Effector memory CD8-positive, alpha-beta T cell (primary cell): ENCODE measurements around the gene ARHGAP33.
A peak's percentile ranks its signal among the peaks of the same experiment; 100 is the strongest.

Experiments used
- ATAC-seq: fragments of 150-1000 bp; cut with Tn5 transposase; replicated peaks from 2 replicates; pipeline ENCODE4 v1.10.0; 2021; ENCODE audit warnings: mild to moderate bottlenecking, moderate library complexity
- DNase-seq, 3 experiments: peaks; one replicate each; pipeline ENCODE4 v3.0.0; 2021
- H3K27ac Mint-ChIP-seq, 2 donors: one replicate each; pipeline ENCODE4 v1.8.0; 2022; ENCODE audit warnings: mild to moderate bottlenecking in 2 of 2, mixed read lengths in 2 of 2, moderate library complexity in 2 of 2
- H3K27me3 Mint-ChIP-seq, 2 donors: one replicate each; pipeline ENCODE4 v1.8.0; 2022; ENCODE audit warnings: mixed read lengths in 2 of 2
- H3K36me3 Mint-ChIP-seq: one replicate; pipeline ENCODE4 v1.8.0; 2022; ENCODE audit warnings: mild to moderate bottlenecking, moderate library complexity, mixed read lengths; ENCODE audit not compliant: insufficient read depth
- H3K4me1 Mint-ChIP-seq, 2 donors: one replicate each; pipeline ENCODE4 v1.8.0; 2022; ENCODE audit warnings: low read depth in 2 of 2, mixed read lengths in 2 of 2
- H3K4me3 Mint-ChIP-seq, 2 donors: one replicate each; pipeline ENCODE4 v1.8.0; 2022; ENCODE audit warnings: mild to moderate bottlenecking in 2 of 2, mixed read lengths in 2 of 2, moderate library complexity in 2 of 2
- H3K9me3 Mint-ChIP-seq, 2 donors: one replicate each; pipeline ENCODE4 v1.8.0; 2022; ENCODE audit warnings: mixed read lengths in 2 of 2

The ARHGAP33 gene

DNA sequence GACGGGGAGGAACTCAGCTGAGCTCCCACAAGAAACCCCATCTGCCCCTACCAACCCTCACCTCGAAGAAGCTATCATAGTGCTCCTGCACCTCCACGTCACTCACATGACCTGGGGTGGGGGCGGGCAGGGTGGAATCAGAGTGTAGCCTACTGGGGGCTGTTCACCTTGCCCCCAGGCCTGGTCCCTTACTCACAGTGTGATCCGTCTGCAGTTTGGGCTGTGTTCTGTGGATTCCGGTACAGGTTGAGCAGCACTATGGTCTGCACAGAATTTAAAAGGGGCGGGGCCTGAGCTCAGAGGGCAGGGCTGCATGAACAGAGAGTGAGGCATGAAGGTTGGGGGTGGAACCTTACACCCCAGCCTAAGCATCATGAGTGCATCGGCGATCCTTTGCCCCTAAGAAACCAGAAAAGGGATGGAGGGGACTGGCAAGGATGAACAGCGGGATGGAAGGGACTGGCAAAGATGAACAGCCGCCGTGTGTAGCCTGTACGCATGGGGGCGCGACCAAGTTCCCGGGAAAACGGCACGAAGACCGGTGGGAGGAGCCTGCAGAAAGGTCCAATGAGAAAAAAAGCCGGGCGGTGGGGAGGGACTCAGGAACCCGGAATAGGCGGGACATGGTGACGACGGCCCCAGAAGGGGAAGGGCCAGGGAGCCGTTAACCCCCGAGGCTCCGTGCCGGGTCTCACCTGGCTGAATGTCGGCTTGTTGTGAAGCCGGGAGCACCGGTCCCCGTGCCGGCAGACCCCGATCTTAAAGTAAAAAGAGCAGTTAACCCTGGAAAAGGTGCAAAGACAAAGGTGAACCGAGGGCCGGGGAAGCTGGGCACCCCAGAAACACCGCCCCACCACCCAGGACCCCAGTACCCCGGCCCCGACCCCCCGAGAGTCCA is 30.7 kb upstream of the ARHGAP33 start:
- Mint-ChIP-seq H3K4me1 (peaks cover 58 to 59% of the 10 kb centered on the region in 2 donors), H3K9me3 (no peaks in the 10 kb centered on the region)
- DNase-seq, result peak; percentile 91 to 93 (median 92)

DNA sequence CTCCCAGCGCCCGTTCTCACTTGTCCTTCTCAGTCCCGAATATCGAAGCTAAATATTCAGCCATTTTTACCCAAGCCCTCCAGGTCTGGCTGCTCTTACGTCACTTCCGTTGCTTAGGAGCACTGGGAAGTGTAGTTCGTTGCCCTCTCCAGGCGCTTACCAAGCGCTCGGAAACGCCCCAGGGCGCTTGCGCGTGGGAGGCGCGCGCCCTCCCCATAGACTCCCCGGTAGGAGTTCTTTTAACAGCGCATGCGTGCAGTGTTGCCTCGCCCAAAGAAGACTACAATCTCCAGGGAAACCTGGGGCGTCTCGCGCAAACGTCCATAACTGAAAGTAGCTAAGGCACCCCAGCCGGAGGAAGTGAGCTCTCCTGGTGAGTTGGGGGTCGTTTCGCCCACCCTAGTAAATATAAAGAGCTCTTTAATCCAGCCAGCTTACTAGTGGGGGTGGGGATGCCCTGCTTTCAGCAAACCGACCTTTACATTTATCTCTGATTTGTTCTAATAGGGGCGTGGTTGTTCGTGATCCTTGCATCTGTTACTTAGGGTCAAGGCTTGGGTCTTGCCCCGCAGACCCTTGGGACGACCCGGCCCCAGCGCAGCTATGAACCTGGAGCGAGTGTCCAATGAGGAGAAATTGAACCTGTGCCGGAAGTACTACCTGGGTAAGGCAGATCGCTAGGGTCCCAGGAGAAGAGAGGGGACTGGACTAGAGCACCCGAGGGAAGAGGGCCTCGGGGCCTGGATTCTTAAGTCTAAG is 29.9 kb upstream of the ARHGAP33 start, which contains the start of the genes PSENEN and U2AF1L4:
TSS of gene PSENEN (plus strand) at position 324 of the 759 bp plus-strand sequence. CDS start at position 604, 280 bp downstream.
TSS of gene U2AF1L4 (minus strand) at position 91 of the 759 bp plus-strand sequence. CDS start at position 64, 27 bp downstream.
- peak; percentile 93 to 95 (median 93) for DNase-seq
- peak within 1 kb of the TSS; percentile 86 to 94 for H3K4me3 Mint-ChIP-seq
- peaks cover 29% of the 10 kb centered on the region for H3K36me3 Mint-ChIP-seq
- peak within 1 kb of the TSS; percentile 98 to 99 for H3K27ac Mint-ChIP-seq
- no peaks in the 10 kb centered on the region for H3K9me3 Mint-ChIP-seq
- peaks cover 57 to 58% of the 10 kb centered on the region in 2 donors for H3K4me1 Mint-ChIP-seq
- ATAC-seq, result peak; percentile 58
- H3K27me3 Mint-ChIP-seq, result no peaks in the 10 kb centered on the region

More for the DNA sequence above, 30.7 kb upstream of the ARHGAP33 start:
- Mint-ChIP-seq H3K27me3 (no peaks in the 10 kb centered on the region), H3K36me3 (peaks cover 32% of the 10 kb centered on the region), H3K4me3 (peak overlapping the region; percentile 86 to 94), H3K27ac (peak overlapping the region; percentile 98 to 99)
- peak; percentile 58 for ATAC-seq

DNA sequence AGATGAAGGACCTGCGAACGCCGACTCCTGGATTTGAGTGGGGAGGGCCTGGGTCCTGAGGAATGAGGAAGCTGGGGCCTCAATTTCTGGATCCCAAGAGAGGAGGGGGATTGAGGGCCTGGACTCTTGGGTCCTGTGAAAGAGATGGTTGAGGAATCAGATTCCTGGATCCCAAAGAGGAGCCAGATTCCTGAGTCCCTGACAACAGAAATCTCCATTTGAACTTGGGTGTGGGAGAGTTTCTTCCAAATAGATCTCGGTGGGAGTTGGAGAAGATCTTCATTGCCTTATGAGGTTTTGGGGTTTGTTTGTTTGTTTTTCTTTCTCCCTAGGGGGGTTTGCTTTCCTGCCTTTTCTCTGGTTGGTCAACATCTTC is 29.3 kb upstream of the ARHGAP33 start:
- H3K4me1 Mint-ChIP-seq, result peaks cover 52% of the 10 kb centered on the region in 2 donors
- H3K4me3 Mint-ChIP-seq, result peak overlapping the region; percentile 86 to 94
- H3K27ac Mint-ChIP-seq, result peak overlapping the region in 1 of 2 donors; percentile 98
- H3K9me3 Mint-ChIP-seq, result no peaks in the 10 kb centered on the region
- H3K36me3 Mint-ChIP-seq, result peaks cover 26% of the 10 kb centered on the region
- no peak for ATAC-seq
- DNase-seq, result no peak
- no peaks in the 10 kb centered on the region for H3K27me3 Mint-ChIP-seq

DNA sequence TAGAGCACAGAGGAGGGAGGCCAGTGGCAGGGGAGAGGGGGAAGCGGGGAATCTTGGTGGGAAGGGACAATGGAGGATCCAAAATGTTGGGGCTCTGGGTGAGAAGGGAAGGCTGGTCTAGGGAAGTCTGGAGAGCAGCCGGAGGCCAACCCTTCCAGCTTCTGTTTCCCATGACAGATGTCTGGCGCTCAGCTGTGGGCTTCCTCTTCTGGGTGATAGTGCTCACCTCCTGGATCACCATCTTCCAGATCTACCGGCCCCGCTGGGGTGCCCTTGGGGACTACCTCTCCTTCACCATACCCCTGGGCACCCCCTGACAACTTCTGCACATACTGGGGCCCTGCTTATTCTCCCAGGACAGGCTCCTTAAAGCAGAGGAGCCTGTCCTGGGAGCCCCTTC is 28.8 kb upstream of the ARHGAP33 start:
- Mint-ChIP-seq H3K4me1 (peaks cover 52% of the 10 kb centered on the region in 2 donors), H3K27me3 (no peaks in the 10 kb centered on the region), H3K4me3 (peak overlapping the region; percentile 86 to 94), H3K36me3 (peaks cover 26% of the 10 kb centered on the region), H3K27ac (peak overlapping the region in 1 of 2 donors; percentile 98), H3K9me3 (no peaks in the 10 kb centered on the region)
- ATAC-seq (no peak), DNase-seq (no peak)

- no peaks in the 10 kb centered on the region for H3K27me3 Mint-ChIP-seq
- peak within 1 kb of the TSS; percentile 98 to 99 for H3K4me3 Mint-ChIP-seq
- H3K27ac Mint-ChIP-seq, result peak within 1 kb of the TSS; percentile 94 to 95
- H3K4me1 Mint-ChIP-seq, result peaks cover 39 to 40% of the 10 kb centered on the region in 2 donors
- H3K36me3 Mint-ChIP-seq, result peaks cover 29% of the 10 kb centered on the region
- DNase-seq, result peak; percentile 97 to 99 (median 98)
- no peaks in the 10 kb centered on the region for H3K9me3 Mint-ChIP-seq
- ATAC-seq, result peak; percentile 72
These were observed 27.0 kb upstream of the ARHGAP33 start, which contains the start of gene LIN37 for GRCh38 chr19:35748106-35749020. Gene LIN37 (plus strand): TSS chr19:35748576. CDS start chr19:35748725, 149 bp downstream.

DNA sequence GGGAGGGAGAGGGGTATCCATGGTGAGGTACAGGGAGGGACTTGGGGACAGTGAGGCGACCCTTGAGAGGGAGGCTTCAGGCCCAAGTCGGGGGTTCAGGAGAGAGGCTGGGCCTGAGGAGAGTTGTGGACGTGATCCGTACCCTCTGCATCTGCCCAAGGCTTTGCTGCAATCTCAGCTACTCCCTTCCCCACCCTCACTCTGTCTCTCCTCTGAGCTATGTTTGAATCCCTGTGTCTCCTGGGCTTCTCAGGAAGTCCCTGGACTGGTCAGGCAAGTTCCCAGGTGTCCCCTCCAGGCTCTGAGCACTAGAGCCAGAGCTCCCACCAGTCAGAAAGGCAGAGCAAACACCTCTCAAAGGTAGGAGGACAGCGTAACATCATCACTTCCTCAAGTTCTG is 25.2 kb upstream of the ARHGAP33 start:
- Mint-ChIP-seq H3K4me3 (peak overlapping the region; percentile 29 to 99), H3K27ac (no peak overlapping the region), H3K36me3 (peaks cover 20% of the 10 kb centered on the region), H3K27me3 (peaks cover 0 to 6% of the 10 kb centered on the region in 2 donors), H3K4me1 (peaks cover 31 to 35% of the 10 kb centered on the region in 2 donors), H3K9me3 (no peaks in the 10 kb centered on the region)
- ATAC-seq (no peak), DNase-seq (no peak)

GRCh38 chr19:35751839-35752745 is 23.3 kb upstream of the ARHGAP33 start:
- H3K27me3 Mint-ChIP-seq, result peaks cover 0 to 7% of the 10 kb centered on the region in 2 donors
- H3K4me1 Mint-ChIP-seq, result peaks cover 27% of the 10 kb centered on the region in 2 donors
- H3K9me3 Mint-ChIP-seq, result no peaks in the 10 kb centered on the region
- no peak overlapping the region for H3K4me3 Mint-ChIP-seq
- ATAC-seq (no peak), DNase-seq (no peak)
- H3K36me3 Mint-ChIP-seq, result peaks cover 13% of the 10 kb centered on the region
- H3K27ac Mint-ChIP-seq, result no peak overlapping the region

- no peak for DNase-seq
- no peaks in the 10 kb centered on the region for H3K9me3 Mint-ChIP-seq
- H3K27ac Mint-ChIP-seq, result no peak overlapping the region
- ATAC-seq, result no peak
- peaks cover 30 to 33% of the 10 kb centered on the region in 2 donors for H3K4me1 Mint-ChIP-seq
- H3K4me3 Mint-ChIP-seq, result no peak overlapping the region
- peaks cover 20% of the 10 kb centered on the region for H3K36me3 Mint-ChIP-seq
- H3K27me3 Mint-ChIP-seq, result peaks cover 0 to 7% of the 10 kb centered on the region in 2 donors
These were observed 22.5 kb upstream of the ARHGAP33 start for GRCh38 chr19:35752746-35753350.

- peaks cover 0 to 7% of the 10 kb centered on the region in 2 donors for H3K27me3 Mint-ChIP-seq
- peaks cover 26 to 33% of the 10 kb centered on the region in 2 donors for H3K4me1 Mint-ChIP-seq
- DNase-seq, result no peak
- no peak overlapping the region for H3K4me3 Mint-ChIP-seq
- no peaks in the 10 kb centered on the region for H3K9me3 Mint-ChIP-seq
- no peak overlapping the region for H3K27ac Mint-ChIP-seq
- peaks cover 20% of the 10 kb centered on the region for H3K36me3 Mint-ChIP-seq
- no peak for ATAC-seq
These were observed 21.6 kb upstream of the ARHGAP33 start for GRCh38 chr19:35753634-35754369.

- Mint-ChIP-seq H3K9me3 (no peaks in the 10 kb centered on the region), H3K27me3 (peaks cover 0 to 7% of the 10 kb centered on the region in 2 donors), H3K4me1 (peaks cover 27 to 36% of the 10 kb centered on the region in 2 donors), H3K27ac (peak overlapping the region in 1 of 2 donors; percentile 31), H3K36me3 (peaks cover 20% of the 10 kb centered on the region), H3K4me3 (peak overlapping the region; percentile 33 to 59)
- no peak for DNase-seq
- ATAC-seq, result no peak
These were observed 20.8 kb upstream of the ARHGAP33 start for GRCh38 chr19:35754370-35755130.
